ENCODE results near the gene MAD1L1.
A peak's percentile ranks its signal among the peaks of the same experiment; 100 is the strongest.

The MAD1L1 gene

DNA sequence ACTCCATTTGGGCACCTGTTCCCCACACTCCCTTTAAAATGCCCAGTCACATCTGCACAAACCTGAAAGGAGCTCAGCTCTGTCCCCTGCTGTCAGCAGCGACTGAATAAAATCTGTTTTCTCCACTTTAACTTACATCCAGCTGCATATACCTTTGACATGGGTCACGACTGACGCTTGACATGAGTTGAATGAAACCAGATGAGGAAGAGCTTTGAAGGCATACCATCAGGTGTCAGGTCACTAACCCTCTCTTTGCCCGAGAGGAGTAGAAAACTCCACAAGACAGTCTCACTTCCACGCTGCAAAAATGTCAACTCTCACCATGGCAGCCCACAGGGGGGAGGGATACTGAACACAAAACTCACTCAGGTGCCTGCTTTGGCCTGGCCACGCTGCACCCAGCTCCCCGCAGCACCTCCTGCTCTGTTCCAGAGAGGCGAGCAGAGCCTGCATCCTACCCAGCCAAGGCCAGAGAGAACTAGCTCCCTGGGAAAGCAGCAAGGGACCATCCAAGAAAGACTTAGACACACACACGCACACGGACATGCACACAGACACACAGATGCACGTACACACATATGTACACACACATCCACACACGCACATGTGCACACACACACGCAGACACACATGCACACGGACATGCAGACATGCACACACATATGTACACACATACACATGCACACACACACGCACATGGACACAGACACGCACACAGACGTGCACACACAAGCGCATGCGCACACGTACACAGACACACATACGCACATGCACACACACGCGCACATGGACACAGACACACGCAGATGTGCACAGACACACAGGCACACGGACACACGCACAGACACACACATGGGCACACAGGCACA is 191.0 kb downstream of the MAD1L1 start:
- H3K36me3 ChIP-seq (ENCODE audit: insufficient read depth, low read length): peaks cover 33% of the 10 kb centered on the region
- no peak overlapping the region for H3K4me3 ChIP-seq (ENCODE audit: low read depth in 1 of 2, low read length in 2 of 2)
- peaks cover 55% of the 10 kb centered on the region for H3K4me1 ChIP-seq (ENCODE audit: insufficient read depth, low read length)
- 0 out of 2 replicates have a peak, but pooled peaks cover 1% of the 10 kb centered on the region for H4K20me1 ChIP-seq (ENCODE audit: insufficient read depth, low read length)
- DNase-seq (no peak), ATAC-seq (ENCODE audit: insufficient read depth, low read depth) (no peak)
- no peaks in the 10 kb centered on the region for H3K9me3 ChIP-seq (ENCODE audit: insufficient read depth, low read length, severe bottlenecking)
- H3K4me2 ChIP-seq (ENCODE audit: insufficient read depth, low read length): no peak overlapping the region
- H3K9ac ChIP-seq (ENCODE audit: low read depth, low read length): no peak overlapping the region
- no peak overlapping the region for H2AFZ ChIP-seq (ENCODE audit: low read depth, low read length)
- no peaks in the 10 kb centered on the region for H3K27me3 ChIP-seq (ENCODE audit: insufficient read depth, low read length, poor library complexity)
- no peak for TF ChIP-seq EZH2 (IDR thresholded peaks at IDR 0.05; ENCODE audit: borderline replicate concordance, low read depth, low read length, severe bottlenecking)
- TF ChIP-seq, protein P1, sequence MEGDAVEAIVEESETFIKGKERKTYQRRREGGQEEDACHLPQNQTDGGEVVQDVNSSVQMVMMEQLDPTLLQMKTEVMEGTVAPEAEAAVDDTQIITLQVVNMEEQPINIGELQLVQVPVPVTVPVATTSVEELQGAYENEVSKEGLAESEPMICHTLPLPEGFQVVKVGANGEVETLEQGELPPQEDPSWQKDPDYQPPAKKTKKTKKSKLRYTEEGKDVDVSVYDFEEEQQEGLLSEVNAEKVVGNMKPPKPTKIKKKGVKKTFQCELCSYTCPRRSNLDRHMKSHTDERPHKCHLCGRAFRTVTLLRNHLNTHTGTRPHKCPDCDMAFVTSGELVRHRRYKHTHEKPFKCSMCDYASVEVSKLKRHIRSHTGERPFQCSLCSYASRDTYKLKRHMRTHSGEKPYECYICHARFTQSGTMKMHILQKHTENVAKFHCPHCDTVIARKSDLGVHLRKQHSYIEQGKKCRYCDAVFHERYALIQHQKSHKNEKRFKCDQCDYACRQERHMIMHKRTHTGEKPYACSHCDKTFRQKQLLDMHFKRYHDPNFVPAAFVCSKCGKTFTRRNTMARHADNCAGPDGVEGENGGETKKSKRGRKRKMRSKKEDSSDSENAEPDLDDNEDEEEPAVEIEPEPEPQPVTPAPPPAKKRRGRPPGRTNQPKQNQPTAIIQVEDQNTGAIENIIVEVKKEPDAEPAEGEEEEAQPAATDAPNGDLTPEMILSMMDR (IDR thresholded peaks at IDR 0.05; ENCODE audit: borderline replicate concordance, extremely low read depth, low read length, poor library complexity, severe bottlenecking): peak; percentile 11
- H3K79me2 ChIP-seq (ENCODE audit: insufficient read depth, low read length): peaks cover 7% of the 10 kb centered on the region
- H3K27ac ChIP-seq (ENCODE audit: low read length): peak overlapping the region; percentile 83

DNA sequence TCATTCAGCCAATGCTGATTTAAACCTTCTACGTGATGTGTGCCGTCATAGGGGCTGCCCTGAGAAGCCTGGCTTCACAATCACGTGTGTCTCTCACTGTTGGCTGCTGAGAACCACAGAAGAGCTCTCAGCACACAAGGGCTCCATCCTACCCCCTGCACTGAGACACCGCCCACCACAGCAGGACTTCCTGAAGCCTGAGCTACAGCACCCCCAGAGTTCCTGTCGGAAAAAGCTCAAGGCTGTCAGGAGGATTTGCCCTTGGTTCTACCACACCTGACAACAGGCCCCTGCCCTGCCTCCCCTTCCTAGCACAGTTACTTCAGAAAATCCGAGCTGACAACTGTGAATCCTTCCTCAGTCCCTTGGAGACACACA is 191.9 kb downstream of the MAD1L1 start:
- TF ChIP-seq, protein P1 (IDR thresholded peaks at IDR 0.05; ENCODE audit: borderline replicate concordance, extremely low read depth, low read length, poor library complexity, severe bottlenecking): peak; percentile 30
- no peak for TF ChIP-seq EZH2 (IDR thresholded peaks at IDR 0.05; ENCODE audit: borderline replicate concordance, low read depth, low read length, severe bottlenecking)
- peaks cover 59% of the 10 kb centered on the region for H3K4me1 ChIP-seq (ENCODE audit: insufficient read depth, low read length)
- H3K9ac ChIP-seq (ENCODE audit: low read depth, low read length): peak overlapping the region; percentile 33; the same call in 1 of the 2 replicates
- H3K27me3 ChIP-seq (ENCODE audit: insufficient read depth, low read length, poor library complexity): no peaks in the 10 kb centered on the region
- H3K4me3 ChIP-seq (ENCODE audit: low read depth in 1 of 2, low read length in 2 of 2): no peak overlapping the region
- H3K36me3 ChIP-seq (ENCODE audit: insufficient read depth, low read length): peaks cover 33% of the 10 kb centered on the region
- H3K4me2 ChIP-seq (ENCODE audit: insufficient read depth, low read length): peak overlapping the region; percentile 10
- peaks cover 7% of the 10 kb centered on the region for H3K79me2 ChIP-seq (ENCODE audit: insufficient read depth, low read length)
- H4K20me1 ChIP-seq (ENCODE audit: insufficient read depth, low read length): no peaks in the 10 kb centered on the region
- ATAC-seq (ENCODE audit: insufficient read depth, low read depth) (peak; percentile 70), DNase-seq (peak; percentile 70)
- no peak overlapping the region for H2AFZ ChIP-seq (ENCODE audit: low read depth, low read length)
- peak overlapping the region; percentile 83 for H3K27ac ChIP-seq (ENCODE audit: low read length)
- no peaks in the 10 kb centered on the region for H3K9me3 ChIP-seq (ENCODE audit: insufficient read depth, low read length, severe bottlenecking)

DNA sequence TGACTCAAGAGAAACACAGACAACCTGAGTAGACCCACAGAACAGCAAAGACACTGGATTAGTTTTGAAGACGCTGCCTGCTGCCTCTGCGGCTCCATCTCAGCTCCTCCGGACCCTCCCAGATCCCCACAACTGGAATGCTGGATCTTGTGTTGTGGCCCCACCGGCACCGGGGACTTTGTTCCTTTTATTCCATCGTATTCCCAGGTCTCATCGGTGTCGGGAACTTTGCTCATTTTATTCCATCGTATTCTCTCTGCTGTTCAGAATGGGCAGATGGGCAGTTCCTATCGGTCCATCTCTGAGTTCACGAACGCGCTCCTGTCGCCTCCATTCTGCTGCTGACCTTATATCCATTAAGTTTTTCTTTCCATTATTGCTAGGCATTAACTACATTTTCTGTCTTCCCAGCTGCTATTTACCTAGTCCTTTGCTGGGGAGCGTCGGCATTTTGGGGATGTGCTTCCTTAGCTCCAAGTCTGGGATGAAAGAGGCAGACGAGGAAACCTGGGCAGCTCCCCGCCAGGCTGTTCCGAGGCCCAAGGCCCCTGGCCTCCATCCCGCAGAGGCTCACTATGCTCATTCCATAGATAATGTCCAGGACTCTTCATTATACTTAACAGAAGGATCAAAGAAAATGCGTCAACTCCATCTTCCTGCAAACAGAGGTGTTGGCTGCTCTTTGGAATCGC is 192.4 kb downstream of the MAD1L1 start:
- H3K4me3 ChIP-seq (ENCODE audit: low read depth in 1 of 2, low read length in 2 of 2): no peak overlapping the region; a peak in 1 of 4 replicates
- H3K27me3 ChIP-seq (ENCODE audit: insufficient read depth, low read length, poor library complexity): no peaks in the 10 kb centered on the region
- H2AFZ ChIP-seq (ENCODE audit: low read depth, low read length): no peak overlapping the region
- TF ChIP-seq, protein P1 (IDR thresholded peaks at IDR 0.05; ENCODE audit: borderline replicate concordance, extremely low read depth, low read length, poor library complexity, severe bottlenecking): no peak
- no peak for TF ChIP-seq EZH2 (IDR thresholded peaks at IDR 0.05; ENCODE audit: borderline replicate concordance, low read depth, low read length, severe bottlenecking)
- peaks cover 59% of the 10 kb centered on the region for H3K4me1 ChIP-seq (ENCODE audit: insufficient read depth, low read length)
- no peaks in the 10 kb centered on the region for H4K20me1 ChIP-seq (ENCODE audit: insufficient read depth, low read length)
- peak overlapping the region; percentile 83 for H3K27ac ChIP-seq (ENCODE audit: low read length)
- H3K36me3 ChIP-seq (ENCODE audit: insufficient read depth, low read length): peaks cover 33% of the 10 kb centered on the region
- H3K9ac ChIP-seq (ENCODE audit: low read depth, low read length): peak overlapping the region; percentile 33; the same call in 1 of the 2 replicates
- ATAC-seq (ENCODE audit: insufficient read depth, low read depth): no peak
- no peak for DNase-seq
- no peaks in the 10 kb centered on the region for H3K9me3 ChIP-seq (ENCODE audit: insufficient read depth, low read length, severe bottlenecking)
- peak overlapping the region; percentile 10 for H3K4me2 ChIP-seq (ENCODE audit: insufficient read depth, low read length)
- peaks cover 7% of the 10 kb centered on the region for H3K79me2 ChIP-seq (ENCODE audit: insufficient read depth, low read length)

All from DND-41 (cell line).